HEK293 (cell line): ENCODE measurements around the gene NOC2L.
A peak's percentile ranks its signal among the peaks of the same experiment; 100 is the strongest.

Experiments
- GLIS1 ChIP-seq: fragments of 450-650 bp; formaldehyde crosslinking; IDR thresholded peaks from 2 replicates; pipeline ENCODE4 v1.5.1; 2016; ENCODE audit warnings: missing biosample characterization, missing genetic modification characterization
- MYNN ChIP-seq: fragments of 450-650 bp; formaldehyde crosslinking; IDR thresholded peaks from 2 replicates; pipeline ENCODE4 v1.5.1; 2016; ENCODE audit warnings: missing biosample characterization, missing genetic modification characterization, borderline replicate concordance
- PRDM1 ChIP-seq: fragments of 450-650 bp; formaldehyde crosslinking; IDR thresholded peaks from 2 replicates; pipeline ENCODE4; 2016; ENCODE audit warnings: missing biosample characterization, missing genetic modification characterization
- SP2 ChIP-seq: fragments of 450-650 bp; formaldehyde crosslinking; IDR thresholded peaks from 2 replicates; pipeline ENCODE4 v1.5.1; 2016; ENCODE audit warnings: missing biosample characterization, missing genetic modification characterization
- ZBTB20 ChIP-seq: fragments of 450-650 bp; formaldehyde crosslinking; IDR thresholded peaks from 2 replicates; pipeline ENCODE4 v1.5.1; 2016; ENCODE audit warnings: missing biosample characterization, missing genetic modification characterization
- ZNF10 ChIP-seq: fragments of 450-650 bp; formaldehyde crosslinking; IDR thresholded peaks from 2 replicates; pipeline ENCODE4 v1.5.1; 2017; ENCODE audit warnings: missing biosample characterization, missing genetic modification characterization
- ZNF132 ChIP-seq: fragments of 450-650 bp; formaldehyde crosslinking; IDR thresholded peaks from 2 replicates; pipeline ENCODE4 v1.5.1; 2017; ENCODE audit warnings: missing biosample characterization, missing genetic modification characterization, borderline replicate concordance
- ZNF19 ChIP-seq: fragments of 450-650 bp; formaldehyde crosslinking; IDR thresholded peaks from 2 replicates; pipeline ENCODE4; 2016; ENCODE audit warnings: missing biosample characterization, missing genetic modification characterization, low read depth
- ZNF211 ChIP-seq: fragments of 450-650 bp; formaldehyde crosslinking; IDR thresholded peaks from 2 replicates; pipeline ENCODE4 v1.5.1; 2016; ENCODE audit warnings: low read depth, missing biosample characterization, missing genetic modification characterization
- ZNF214 ChIP-seq: fragments of 450-650 bp; formaldehyde crosslinking; IDR thresholded peaks from 2 replicates; pipeline ENCODE4 v1.5.1; 2017; ENCODE audit warnings: missing biosample characterization, mild to moderate bottlenecking, missing genetic modification characterization, borderline replicate concordance
- ZNF280D ChIP-seq: fragments of 450-650 bp; formaldehyde crosslinking; IDR thresholded peaks from 2 replicates; pipeline ENCODE4 v1.5.1; 2016; ENCODE audit warnings: missing biosample characterization, missing genetic modification characterization
- ZNF292 ChIP-seq: fragments of 450-650 bp; formaldehyde crosslinking; IDR thresholded peaks from 2 replicates; pipeline ENCODE4 v1.5.1; 2016; ENCODE audit warnings: low read depth, missing biosample characterization, missing genetic modification characterization, borderline replicate concordance
- ZNF302 ChIP-seq: fragments of 450-650 bp; formaldehyde crosslinking; IDR thresholded peaks from 2 replicates; pipeline ENCODE4 v1.5.1; 2016; ENCODE audit warnings: missing biosample characterization, missing genetic modification characterization, low read depth
- ZNF324 ChIP-seq: fragments of 450-650 bp; formaldehyde crosslinking; IDR thresholded peaks from 2 replicates; pipeline ENCODE4 v1.5.1; 2016; ENCODE audit warnings: missing biosample characterization, missing genetic modification characterization
- ZNF350 ChIP-seq: fragments of 450-650 bp; formaldehyde crosslinking; IDR thresholded peaks from 2 replicates; pipeline ENCODE4 v1.5.0; 2017; ENCODE audit warnings: missing biosample characterization, mild to moderate bottlenecking, missing genetic modification characterization
- ZNF366 ChIP-seq: fragments of 450-650 bp; formaldehyde crosslinking; conservative IDR thresholded peaks from 2 replicates; pipeline ENCODE4 v1.5.1; 2016; ENCODE audit warnings: missing biosample characterization, missing genetic modification characterization
- ZNF391 ChIP-seq: fragments of 450-650 bp; formaldehyde crosslinking; IDR thresholded peaks from 2 replicates; pipeline ENCODE4 v1.5.1; 2016; ENCODE audit warnings: low read depth, missing biosample characterization, missing genetic modification characterization, borderline replicate concordance
- ZNF404 ChIP-seq: fragments of 450-650 bp; formaldehyde crosslinking; IDR thresholded peaks from 2 replicates; pipeline ENCODE4 v1.5.1; 2017; ENCODE audit warnings: missing biosample characterization, missing genetic modification characterization
- ZNF426 ChIP-seq: fragments of 450-650 bp; formaldehyde crosslinking; IDR thresholded peaks from 2 replicates; pipeline ENCODE4 v1.5.1; 2017; ENCODE audit warnings: missing biosample characterization, missing genetic modification characterization, mild to moderate bottlenecking, inconsistent platforms, moderate library complexity
- ZNF558 ChIP-seq: fragments of 450-650 bp; formaldehyde crosslinking; IDR thresholded peaks from 2 replicates; pipeline ENCODE4 v1.5.1; 2016; ENCODE audit warnings: missing biosample characterization, missing genetic modification characterization
- ZNF561 ChIP-seq: fragments of 450-650 bp; IDR thresholded peaks from 2 replicates; pipeline ENCODE4 v1.5.1; 2018; ENCODE audit warnings: missing biosample characterization, missing genetic modification characterization, borderline replicate concordance
- ZNF571 ChIP-seq: fragments of 450-650 bp; formaldehyde crosslinking; IDR thresholded peaks from 2 replicates; pipeline ENCODE4 v1.5.0; 2017; ENCODE audit warnings: missing biosample characterization, missing genetic modification characterization
- ZNF629 ChIP-seq: fragments of 450-650 bp; formaldehyde crosslinking; IDR thresholded peaks from 2 replicates; pipeline ENCODE4 v1.5.1; 2017; ENCODE audit warnings: missing biosample characterization, missing genetic modification characterization
- ZNF654 ChIP-seq: fragments of 450-650 bp; formaldehyde crosslinking; IDR thresholded peaks from 2 replicates; pipeline ENCODE4 v1.5.1; 2016; ENCODE audit warnings: low read depth, missing biosample characterization, missing genetic modification characterization
- ZNF677 ChIP-seq: fragments of 450-650 bp; IDR thresholded peaks from 2 replicates; pipeline ENCODE4 v1.5.0; 2018; ENCODE audit warnings: missing biosample characterization, mild to moderate bottlenecking, missing genetic modification characterization, moderate library complexity
- ZNF707 ChIP-seq: fragments of 450-650 bp; formaldehyde crosslinking; IDR thresholded peaks from 2 replicates; pipeline ENCODE4 v1.5.1; 2016; ENCODE audit warnings: missing biosample characterization, missing genetic modification characterization
- ZSCAN16 ChIP-seq: fragments of 450-650 bp; formaldehyde crosslinking; IDR thresholded peaks from 2 replicates; pipeline ENCODE4 v1.5.1; 2016; ENCODE audit warnings: missing biosample characterization, missing genetic modification characterization
- ZSCAN23 ChIP-seq: fragments of 450-650 bp; formaldehyde crosslinking; IDR thresholded peaks from 2 replicates; pipeline ENCODE4 v1.5.1; 2016; ENCODE audit warnings: missing biosample characterization, missing genetic modification characterization
- ZXDB ChIP-seq: fragments of 450-650 bp; formaldehyde crosslinking; IDR thresholded peaks from 2 replicates; pipeline ENCODE4 v1.5.1; 2016; ENCODE audit warnings: missing biosample characterization, missing genetic modification characterization
- TF ChIP-seq, protein P1 (sequence below): fragments of 450-650 bp; formaldehyde crosslinking; IDR thresholded peaks from 2 replicates; pipeline ENCODE4 v1.5.1; 2017; ENCODE audit warnings: missing biosample characterization, missing genetic modification characterization
- TF ChIP-seq, protein P2 (sequence below): fragments of 450-650 bp; formaldehyde crosslinking; IDR thresholded peaks from 2 replicates; pipeline ENCODE4 v1.5.1; 2017; ENCODE audit warnings: missing biosample characterization, missing genetic modification characterization
- TF ChIP-seq, protein P3 (sequence below): fragments of 450-650 bp; formaldehyde crosslinking; IDR thresholded peaks from 2 replicates; pipeline ENCODE4 v1.5.1; 2016; ENCODE audit warnings: missing biosample characterization, missing genetic modification characterization

The NOC2L gene

GRCh38 chr1:942864-943533 lies 16.1 kb downstream of the NOC2L start (continued):
- TF ChIP-seq ZSCAN16 (tag by site-specific recombination) (no peak), ZNF654 (tag by site-specific recombination) (no peak), ZNF677 (tag by site-specific recombination) (0 out of 2 replicates have a peak, but pooled peaks have one; percentile 11), ZNF561 (tag by site-specific recombination) (no peak), ZNF302 (tag by site-specific recombination) (no peak), ZNF558 (tag by site-specific recombination) (no peak), ZNF571 (no peak), ZNF19 (tag by site-specific recombination) (no peak), PRDM1 (tag by site-specific recombination) (no peak), GLIS1 (peak; percentile 100), ZNF629 (tag by site-specific recombination) (peak; percentile 100), ZNF280D (no peak), ZNF426 (tag by site-specific recombination) (no peak), ZSCAN23 (tag by site-specific recombination) (no peak), ZNF211 (tag by site-specific recombination) (no peak), ZNF324 (tag by site-specific recombination) (no peak), ZNF366 (no peak), ZBTB20 (peak; percentile 64; the same call in 1 of the 2 replicates), ZNF707 (tag by site-specific recombination) (no peak), MYNN (0 out of 2 replicates have a peak, but pooled peaks have one; percentile 16), ZNF214 (tag by site-specific recombination) (no peak), SP2 (tag by site-specific recombination) (peak; percentile 65), ZNF350 (tag by site-specific recombination) (no peak), ZNF132 (tag by site-specific recombination) (no peak), ZNF292 (tag by site-specific recombination) (no peak), ZNF404 (no peak), ZNF391 (tag by site-specific recombination) (no peak), ZXDB (tag by site-specific recombination) (peak; percentile 88), ZNF10 (tag by site-specific recombination) (0 out of 2 replicates have a peak, but pooled peaks have one; percentile 16)
- TF ChIP-seq, protein P1, sequence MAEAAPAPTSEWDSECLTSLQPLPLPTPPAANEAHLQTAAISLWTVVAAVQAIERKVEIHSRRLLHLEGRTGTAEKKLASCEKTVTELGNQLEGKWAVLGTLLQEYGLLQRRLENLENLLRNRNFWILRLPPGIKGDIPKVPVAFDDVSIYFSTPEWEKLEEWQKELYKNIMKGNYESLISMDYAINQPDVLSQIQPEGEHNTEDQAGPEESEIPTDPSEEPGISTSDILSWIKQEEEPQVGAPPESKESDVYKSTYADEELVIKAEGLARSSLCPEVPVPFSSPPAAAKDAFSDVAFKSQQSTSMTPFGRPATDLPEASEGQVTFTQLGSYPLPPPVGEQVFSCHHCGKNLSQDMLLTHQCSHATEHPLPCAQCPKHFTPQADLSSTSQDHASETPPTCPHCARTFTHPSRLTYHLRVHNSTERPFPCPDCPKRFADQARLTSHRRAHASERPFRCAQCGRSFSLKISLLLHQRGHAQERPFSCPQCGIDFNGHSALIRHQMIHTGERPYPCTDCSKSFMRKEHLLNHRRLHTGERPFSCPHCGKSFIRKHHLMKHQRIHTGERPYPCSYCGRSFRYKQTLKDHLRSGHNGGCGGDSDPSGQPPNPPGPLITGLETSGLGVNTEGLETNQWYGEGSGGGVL, result peak; percentile 93
- TF ChIP-seq, protein P2, sequence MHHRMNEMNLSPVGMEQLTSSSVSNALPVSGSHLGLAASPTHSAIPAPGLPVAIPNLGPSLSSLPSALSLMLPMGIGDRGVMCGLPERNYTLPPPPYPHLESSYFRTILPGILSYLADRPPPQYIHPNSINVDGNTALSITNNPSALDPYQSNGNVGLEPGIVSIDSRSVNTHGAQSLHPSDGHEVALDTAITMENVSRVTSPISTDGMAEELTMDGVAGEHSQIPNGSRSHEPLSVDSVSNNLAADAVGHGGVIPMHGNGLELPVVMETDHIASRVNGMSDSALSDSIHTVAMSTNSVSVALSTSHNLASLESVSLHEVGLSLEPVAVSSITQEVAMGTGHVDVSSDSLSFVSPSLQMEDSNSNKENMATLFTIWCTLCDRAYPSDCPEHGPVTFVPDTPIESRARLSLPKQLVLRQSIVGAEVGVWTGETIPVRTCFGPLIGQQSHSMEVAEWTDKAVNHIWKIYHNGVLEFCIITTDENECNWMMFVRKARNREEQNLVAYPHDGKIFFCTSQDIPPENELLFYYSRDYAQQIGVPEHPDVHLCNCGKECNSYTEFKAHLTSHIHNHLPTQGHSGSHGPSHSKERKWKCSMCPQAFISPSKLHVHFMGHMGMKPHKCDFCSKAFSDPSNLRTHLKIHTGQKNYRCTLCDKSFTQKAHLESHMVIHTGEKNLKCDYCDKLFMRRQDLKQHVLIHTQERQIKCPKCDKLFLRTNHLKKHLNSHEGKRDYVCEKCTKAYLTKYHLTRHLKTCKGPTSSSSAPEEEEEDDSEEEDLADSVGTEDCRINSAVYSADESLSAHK (tag by site-specific recombination), result peak; percentile 72; the same call in 1 of the 2 replicates
- TF ChIP-seq, protein P3, sequence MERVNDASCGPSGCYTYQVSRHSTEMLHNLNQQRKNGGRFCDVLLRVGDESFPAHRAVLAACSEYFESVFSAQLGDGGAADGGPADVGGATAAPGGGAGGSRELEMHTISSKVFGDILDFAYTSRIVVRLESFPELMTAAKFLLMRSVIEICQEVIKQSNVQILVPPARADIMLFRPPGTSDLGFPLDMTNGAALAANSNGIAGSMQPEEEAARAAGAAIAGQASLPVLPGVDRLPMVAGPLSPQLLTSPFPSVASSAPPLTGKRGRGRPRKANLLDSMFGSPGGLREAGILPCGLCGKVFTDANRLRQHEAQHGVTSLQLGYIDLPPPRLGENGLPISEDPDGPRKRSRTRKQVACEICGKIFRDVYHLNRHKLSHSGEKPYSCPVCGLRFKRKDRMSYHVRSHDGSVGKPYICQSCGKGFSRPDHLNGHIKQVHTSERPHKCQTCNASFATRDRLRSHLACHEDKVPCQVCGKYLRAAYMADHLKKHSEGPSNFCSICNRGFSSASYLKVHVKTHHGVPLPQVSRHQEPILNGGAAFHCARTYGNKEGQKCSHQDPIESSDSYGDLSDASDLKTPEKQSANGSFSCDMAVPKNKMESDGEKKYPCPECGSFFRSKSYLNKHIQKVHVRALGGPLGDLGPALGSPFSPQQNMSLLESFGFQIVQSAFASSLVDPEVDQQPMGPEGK (tag by site-specific recombination), result peak; percentile 98
